ENCODE data around the gene MS4A4E.

GRCh38 chr11:60261014-60261413 lies 18.1 kb upstream of the MS4A4E start:
- TF ChIP-seq CTCF (conservative IDR thresholded peaks at IDR 0.05; ENCODE audit: low read length) (no peak), EZH2phosphoT487 (IDR thresholded peaks at IDR 0.05; ENCODE audit: borderline replicate concordance, low read depth, low read length) (no peak)

Data from OCI-LY7 (cell line).